ENCODE data around the gene NDST4.

Gene NDST4

GRCh38 chr4:115113506-115114106 lies at the start of gene NDST4:
Gene NDST4, minus strand, starts transcription at chr4:115113620. Its CDS starts 36,584 bp downstream, at chr4:115077036.
- DNase-seq, result no peak

- DNase-seq, result no peak
Measured at GRCh38 chr4:115159141-115159540, 45.7 kb upstream of the NDST4 start.

- DNase-seq, result no peak
Measured at GRCh38 chr4:115158296-115158695, 44.9 kb upstream of the NDST4 start.

GRCh38 chr4:115154826-115155225 lies 41.4 kb upstream of the NDST4 start:
- no peak for DNase-seq

- no peak for DNase-seq
Measured at GRCh38 chr4:115152965-115153364, 39.5 kb upstream of the NDST4 start.

GRCh38 chr4:115152081-115152480 lies 38.7 kb upstream of the NDST4 start:
- no peak for DNase-seq

- no peak for DNase-seq
Measured at GRCh38 chr4:115149106-115149505, 35.7 kb upstream of the NDST4 start.

- peak; percentile 46 to 52 for DNase-seq
Measured at GRCh38 chr4:115145393-115146160, 32.2 kb upstream of the NDST4 start.

GRCh38 chr4:115128037-115128436 lies 14.6 kb upstream of the NDST4 start:
- DNase-seq, result no peak

GRCh38 chr4:115126491-115126890 lies 13.1 kb upstream of the NDST4 start:
- DNase-seq, result no peak

GRCh38 chr4:115121351-115122043 lies 8.1 kb upstream of the NDST4 start:
- DNase-seq, result peak; percentile 56 to 61

GRCh38 chr4:115119804-115120352 lies 6.5 kb upstream of the NDST4 start:
- no peak for DNase-seq

GRCh38 chr4:115117651-115118050 lies 4.2 kb upstream of the NDST4 start:
- no peak for DNase-seq

- peak; percentile 56 to 79 for DNase-seq
Measured at GRCh38 chr4:115110191-115111181, 2.9 kb downstream of the NDST4 start.

GRCh38 chr4:115108850-115109249 lies 4.6 kb downstream of the NDST4 start:
- DNase-seq, result no peak

GRCh38 chr4:115107411-115107810 lies 6.0 kb downstream of the NDST4 start:
- no peak for DNase-seq

- DNase-seq, result no peak
Measured at GRCh38 chr4:115101675-115102074, 11.7 kb downstream of the NDST4 start.

GRCh38 chr4:115090483-115091075 lies 22.8 kb downstream of the NDST4 start:
- peak; percentile 16 to 51 for DNase-seq

GRCh38 chr4:115082633-115083032 lies 30.8 kb downstream of the NDST4 start:
- DNase-seq, result no peak

- no peak for DNase-seq
Measured at GRCh38 chr4:115076691-115077090, 36.7 kb downstream of the NDST4 start.

GRCh38 chr4:115058533-115058932 lies 54.9 kb downstream of the NDST4 start:
- DNase-seq, result no peak

- no peak for DNase-seq
Measured at GRCh38 chr4:115054836-115055235, 58.6 kb downstream of the NDST4 start.

Data from NCI-H1930 (cell line).